Parathyroid adenoma (tissue), 2 donors: Measurements from ENCODE around the gene DDX55.
"Not testable (repeated sequence)": the region's sequence is repeated elsewhere in the genome, so short reads cannot be mapped to it uniquely, and the experiment has no call there.

Source experiments
- H2AFZ ChIP-seq: fragments of 300-600 bp; sonication (generic); one replicate; pipeline ENCODE4 v1.7.0; 2017; ENCODE audit warnings: antibody characterized with exemption, mild to moderate bottlenecking
- H3K27ac ChIP-seq: fragments of 300-600 bp; sonication (generic); one replicate; pipeline ENCODE4 v1.7.0; 2017
- H3K27me3 ChIP-seq: fragments of 300-600 bp; sonication (generic); one replicate; pipeline ENCODE4 v1.7.0; 2017; ENCODE audit warnings: low read length; ENCODE audit not compliant: control insufficient read depth, insufficient read depth
- H3K36me3 ChIP-seq: fragments of 300-600 bp; sonication (generic); one replicate; pipeline ENCODE4 v1.7.0; 2017; ENCODE audit warnings: low read length; ENCODE audit not compliant: control insufficient read depth, insufficient read depth
- H3K4me1 ChIP-seq: fragments of 300-600 bp; sonication (generic); one replicate; pipeline ENCODE4 v1.7.0; 2017; ENCODE audit warnings: control low read depth
- H3K4me2 ChIP-seq: fragments of 300-600 bp; sonication (generic); one replicate; pipeline ENCODE4 v1.7.0; 2017; ENCODE audit warnings: low read length
- H3K4me3 ChIP-seq: fragments of 300-600 bp; sonication (generic); one replicate; pipeline ENCODE4 v1.7.0; 2017; ENCODE audit warnings: low read depth, low read length
- H3K79me2 ChIP-seq: fragments of 300-600 bp; sonication (generic); one replicate; pipeline ENCODE4 v1.7.0; 2017; ENCODE audit warnings: control low read depth
- H3K9ac ChIP-seq: fragments of 300-600 bp; sonication (generic); one replicate; pipeline ENCODE4 v1.7.0; 2017; ENCODE audit warnings: mild to moderate bottlenecking
- H3K9me3 ChIP-seq: fragments of 300-600 bp; sonication (generic); one replicate; pipeline ENCODE4 v1.7.0; 2017; ENCODE audit warnings: low read length; ENCODE audit not compliant: control insufficient read depth
- TF ChIP-seq, protein P1 (sequence below): fragments of 300-600 bp; sonication (generic); IDR thresholded peaks from one replicate; pipeline ENCODE4 v1.7.0; 2017; ENCODE audit warnings: antibody characterized with exemption, mild to moderate bottlenecking
- donor health status: primary hyperparathyroidism.

DDX55 gene

GRCh38 chr12:123599310-123599709 is 2.6 kb upstream of the DDX55 start:
- TF ChIP-seq, protein P1, sequence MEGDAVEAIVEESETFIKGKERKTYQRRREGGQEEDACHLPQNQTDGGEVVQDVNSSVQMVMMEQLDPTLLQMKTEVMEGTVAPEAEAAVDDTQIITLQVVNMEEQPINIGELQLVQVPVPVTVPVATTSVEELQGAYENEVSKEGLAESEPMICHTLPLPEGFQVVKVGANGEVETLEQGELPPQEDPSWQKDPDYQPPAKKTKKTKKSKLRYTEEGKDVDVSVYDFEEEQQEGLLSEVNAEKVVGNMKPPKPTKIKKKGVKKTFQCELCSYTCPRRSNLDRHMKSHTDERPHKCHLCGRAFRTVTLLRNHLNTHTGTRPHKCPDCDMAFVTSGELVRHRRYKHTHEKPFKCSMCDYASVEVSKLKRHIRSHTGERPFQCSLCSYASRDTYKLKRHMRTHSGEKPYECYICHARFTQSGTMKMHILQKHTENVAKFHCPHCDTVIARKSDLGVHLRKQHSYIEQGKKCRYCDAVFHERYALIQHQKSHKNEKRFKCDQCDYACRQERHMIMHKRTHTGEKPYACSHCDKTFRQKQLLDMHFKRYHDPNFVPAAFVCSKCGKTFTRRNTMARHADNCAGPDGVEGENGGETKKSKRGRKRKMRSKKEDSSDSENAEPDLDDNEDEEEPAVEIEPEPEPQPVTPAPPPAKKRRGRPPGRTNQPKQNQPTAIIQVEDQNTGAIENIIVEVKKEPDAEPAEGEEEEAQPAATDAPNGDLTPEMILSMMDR = no peak
- peaks cover 22% of the 10 kb centered on the region for H3K79me2 ChIP-seq
- no peak overlapping the region for H3K4me2 ChIP-seq
- H3K27ac ChIP-seq = no peak overlapping the region
- H3K4me1 ChIP-seq = peaks cover 8% of the 10 kb centered on the region
- H3K9me3 ChIP-seq = no peaks in the 10 kb centered on the region
- H3K9ac ChIP-seq = no peak overlapping the region
- H3K27me3 ChIP-seq = no peaks in the 10 kb centered on the region
- no peaks in the 10 kb centered on the region for H3K36me3 ChIP-seq
- H3K4me3 ChIP-seq = no peak overlapping the region
- no peak overlapping the region for H2AFZ ChIP-seq

- H3K9me3 ChIP-seq = no peaks in the 10 kb centered on the region
- no peak overlapping the region for H3K9ac ChIP-seq
- no peak overlapping the region for H2AFZ ChIP-seq
- peaks cover 8% of the 10 kb centered on the region for H3K4me1 ChIP-seq
- peaks cover 20% of the 10 kb centered on the region for H3K79me2 ChIP-seq
- TF ChIP-seq, protein P1 = no peak
- H3K27me3 ChIP-seq = no peaks in the 10 kb centered on the region
- H3K27ac ChIP-seq = no peak overlapping the region
- H3K4me2 ChIP-seq = no peak overlapping the region
- H3K4me3 ChIP-seq = no peak overlapping the region
- no peaks in the 10 kb centered on the region for H3K36me3 ChIP-seq
Measured at GRCh38 chr12:123599721-123600120, 2.2 kb upstream of the DDX55 start.

DNA sequence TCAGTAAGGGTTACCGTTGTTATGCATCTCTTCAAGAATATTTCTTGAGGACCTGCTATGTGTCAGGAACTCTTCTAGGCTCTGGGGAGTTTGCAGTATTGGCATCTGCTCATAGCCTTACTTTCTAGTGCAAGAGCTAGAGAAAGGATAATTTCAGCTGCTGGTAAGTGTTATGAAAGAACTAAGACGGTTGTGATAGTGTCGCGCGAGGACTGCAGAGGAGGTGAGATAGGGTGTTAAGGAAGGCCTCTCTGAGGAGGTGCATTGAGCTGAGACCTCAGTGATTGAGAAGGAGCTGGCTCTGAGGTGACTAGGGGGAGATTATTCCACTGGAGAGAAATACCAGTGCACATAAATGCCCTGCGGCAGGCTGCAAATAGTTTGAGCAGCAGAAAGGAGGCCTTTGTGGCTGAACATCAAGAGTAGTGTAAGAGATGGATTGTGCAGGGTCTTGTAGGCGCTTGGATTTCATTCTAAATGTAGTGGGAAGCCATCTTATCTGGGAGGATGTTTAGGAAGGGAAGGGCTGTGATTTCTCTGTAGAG is 824 bp downstream of the DDX55 start:
- TF ChIP-seq, protein P1 = no peak
- Histone ChIP-seq H3K4me3 (peak overlapping the region; percentile 84), H3K9ac (no peak overlapping the region), H3K4me1 (peaks cover 8% of the 10 kb centered on the region), H3K79me2 (peaks cover 22% of the 10 kb centered on the region), H3K9me3 (no peaks in the 10 kb centered on the region), H2AFZ (peak overlapping the region; percentile 100), H3K27ac (peak overlapping the region; percentile 90), H3K36me3 (no peaks in the 10 kb centered on the region), H3K27me3 (no peaks in the 10 kb centered on the region), H3K4me2 (peak overlapping the region; percentile 93)

- H3K9me3 ChIP-seq, H3K4me1 ChIP-seq, H3K4me2 ChIP-seq, H3K36me3 ChIP-seq, H3K27me3 ChIP-seq, H3K4me3 ChIP-seq, H2AFZ ChIP-seq, H3K9ac ChIP-seq, H3K27ac ChIP-seq: not testable (repeated sequence)
- H3K79me2 ChIP-seq = peaks cover 22% of the 10 kb centered on the region
Measured at GRCh38 chr12:123603495-123603894, 1.6 kb downstream of the DDX55 start.

- H3K79me2 ChIP-seq = peaks cover 13% of the 10 kb centered on the region
- H3K27ac ChIP-seq = no peak overlapping the region
- H3K9ac ChIP-seq = no peak overlapping the region
- H3K4me1 ChIP-seq = peaks cover 3% of the 10 kb centered on the region
- no peak overlapping the region for H3K4me2 ChIP-seq
- H3K9me3 ChIP-seq = no peaks in the 10 kb centered on the region
- no peaks in the 10 kb centered on the region for H3K27me3 ChIP-seq
- H3K36me3 ChIP-seq = no peaks in the 10 kb centered on the region
- TF ChIP-seq, protein P1 = no peak
- H3K4me3 ChIP-seq = no peak overlapping the region
- H2AFZ ChIP-seq = no peak overlapping the region
Measured at GRCh38 chr12:123607756-123608155, 5.9 kb downstream of the DDX55 start.
